IMR-90 (cell line): Measurements from ENCODE around the gene AP3D1. TPM values are rescaled to one million over a fixed set of nuclear protein-coding genes. Genes with fewer than 3 reads are reported as not detected.

ENCODE experiments used
- ATAC-seq: fragments of 200-7000 bp; cut with Tn5 transposase; 2 replicates; pipeline ENCODE4 v1.9.1; 2020; ENCODE audit warnings: low read depth, mild to moderate bottlenecking, moderate library complexity
- Bru-seq: library from RNA; stranded (reverse); fragments of 400-500 nt; gene quantifications from one replicate; lab custom pipeline; 2021; lab: Mats Ljungman, UMichigan
- BruChase-seq, 2 experiments: library from RNA; stranded (reverse); fragments of 400-500 nt; gene quantifications; one replicate each; lab custom pipeline; 2021; lab: Mats Ljungman, UMichigan
- BruUV-seq: library from RNA; stranded (reverse); fragments of 400-500 nt; replicated peaks from 2 replicates; lab custom pipeline; 2021; lab: Mats Ljungman, UMichigan
- CTCF ChIA-PET: fragments of 300-600 bp; formaldehyde crosslinking; extraction: SDS; loops from one replicate; lab custom pipeline; 2021; ENCODE audit warnings: antibody characterized with exemption; lab: Yijun Ruan, JAX
- POLR2A ChIA-PET: fragments of 300-600 bp; sonication (Branson Sonifier 250); formaldehyde crosslinking; loops from one replicate; lab custom pipeline; 2022; ENCODE audit warnings: antibody characterized with exemption; ENCODE audit not compliant: unreplicated experiment; lab: Charles Lee
- DNase-seq: peaks from one replicate; pipeline ENCODE4 v3.0.0; 2013
- H2AFZ ChIP-seq: replicated peaks from 2 replicates; pipeline ENCODE3; 2013; ENCODE audit warnings: low read length, mild to moderate bottlenecking; ENCODE audit not compliant: poor library complexity
- H2AK5ac ChIP-seq: 2 replicates; pipeline ENCODE4 v1.6.1; 2013; ENCODE audit warnings: low read depth, low read length, inconsistent platforms
- H2AK9ac ChIP-seq: replicated peaks from 2 replicates; pipeline ENCODE3; 2013; ENCODE audit warnings: mild to moderate bottlenecking, low read depth, low read length, moderate library complexity; ENCODE audit not compliant: poor library complexity
- H2BK120ac ChIP-seq: 2 replicates; pipeline ENCODE4 v1.6.1; 2013; ENCODE audit warnings: low read depth, low read length, inconsistent platforms
- H2BK15ac ChIP-seq: 3 replicates; pipeline ENCODE4 v1.6.1; 2013; ENCODE audit warnings: low read depth, low read length, inconsistent platforms
- H2BK20ac ChIP-seq: 2 replicates; pipeline ENCODE4 v1.6.1; 2013; ENCODE audit warnings: low read depth, mild to moderate bottlenecking, inconsistent platforms, low read length, moderate library complexity
- H2BK5ac ChIP-seq: 2 replicates; pipeline ENCODE4 v1.6.1; 2013; ENCODE audit warnings: mild to moderate bottlenecking, low read depth, low read length, inconsistent platforms; ENCODE audit not compliant: poor library complexity, severe bottlenecking
- H3K14ac ChIP-seq: replicated peaks from 2 replicates; pipeline ENCODE4 v1.6.1; 2013; ENCODE audit warnings: low read depth, low read length, inconsistent platforms
- H3K18ac ChIP-seq: 2 replicates; pipeline ENCODE4 v1.6.1; 2013; ENCODE audit warnings: low read depth, low read length, control low read depth
- H3K23ac ChIP-seq: 2 replicates; pipeline ENCODE4 v1.6.1; 2013; ENCODE audit warnings: low read depth, low read length, inconsistent platforms
- H3K27ac ChIP-seq: 2 replicates; pipeline ENCODE4 v1.5.1; 2013; ENCODE audit warnings: mild to moderate bottlenecking, control low read depth, low read length; ENCODE audit not compliant: insufficient read depth
- H3K27me3 ChIP-seq: 2 replicates; pipeline ENCODE4 v1.6.1; 2013; ENCODE audit warnings: low read length; ENCODE audit not compliant: control insufficient read depth, insufficient read depth
- H3K36me3 ChIP-seq: 2 replicates; pipeline ENCODE4 v1.6.1; 2013; ENCODE audit warnings: low read length, mixed read lengths; ENCODE audit not compliant: control insufficient read depth, insufficient read depth
- H3K4ac ChIP-seq: 2 replicates; pipeline ENCODE4 v1.6.1; 2013; ENCODE audit warnings: low read depth, low read length, inconsistent platforms
- H3K4me1 ChIP-seq: 2 replicates; pipeline ENCODE4 v1.6.1; 2013; ENCODE audit warnings: low read length, mixed read lengths; ENCODE audit not compliant: control insufficient read depth, insufficient read depth
- H3K4me2 ChIP-seq: 2 replicates; pipeline ENCODE4 v1.6.1; 2013; ENCODE audit warnings: low read depth, mild to moderate bottlenecking, control low read depth, low read length, moderate library complexity
- H3K4me3 ChIP-seq: 2 replicates; pipeline ENCODE4 v1.5.1; 2013; ENCODE audit warnings: low read depth, mild to moderate bottlenecking, control low read depth, low read length, moderate library complexity; ENCODE audit not compliant: insufficient read depth
- H3K56ac ChIP-seq: 2 replicates; pipeline ENCODE4 v1.6.1; 2013; ENCODE audit warnings: low read length, inconsistent platforms; ENCODE audit not compliant: insufficient read depth; ENCODE audit errors: extremely low read depth
- H3K79me1 ChIP-seq, 2 experiments: 2 replicates each; pipeline ENCODE4 v1.6.1; 2013; ENCODE audit warnings: low read length in 2 of 2, inconsistent platforms in 1 of 2, low read depth in 1 of 2
- H3K9ac ChIP-seq: 2 replicates; pipeline ENCODE4 v1.6.1; 2013; ENCODE audit warnings: low read depth, low read length, control low read depth
- H3K9me1 ChIP-seq: 2 replicates; pipeline ENCODE4 v1.6.1; 2013; ENCODE audit warnings: low read length, inconsistent platforms; ENCODE audit not compliant: insufficient read depth
- H3K9me3 ChIP-seq: 2 replicates; pipeline ENCODE4 v1.6.1; 2013; ENCODE audit warnings: low read length; ENCODE audit not compliant: control insufficient read depth, insufficient read depth
- H4K20me1 ChIP-seq: 2 replicates; pipeline ENCODE4 v1.6.1; 2013; ENCODE audit warnings: low read length, inconsistent platforms; ENCODE audit not compliant: insufficient read depth
- H4K5ac ChIP-seq: 2 replicates; pipeline ENCODE4 v1.6.1; 2013; ENCODE audit warnings: mild to moderate bottlenecking, low read depth, low read length, control low read depth
- H4K8ac ChIP-seq, 2 experiments: 2 replicates each; pipeline ENCODE4 v1.6.1; 2013; ENCODE audit warnings: low read depth in 2 of 2, low read length in 2 of 2, control low read depth in 1 of 2, inconsistent platforms in 1 of 2
- H4K91ac ChIP-seq: 2 replicates; pipeline ENCODE4 v1.6.1; 2013; ENCODE audit warnings: low read depth, low read length, inconsistent platforms; ENCODE audit not compliant: insufficient read depth
- CHD1 ChIP-seq: IDR thresholded peaks from 2 replicates; pipeline ENCODE4 v1.6.1; 2012; ENCODE audit warnings: low read depth, low read length, improper control_type of control experiment
- CTCF ChIP-seq: conservative IDR thresholded peaks from 2 replicates; pipeline ENCODE4 v1.5.1; 2012; ENCODE audit warnings: mild to moderate bottlenecking, low read depth, low read length, improper control_type of control experiment
- FOS ChIP-seq: fragments of 150-350 bp; IDR thresholded peaks from 2 replicates; pipeline ENCODE4 v1.6.1; 2016; ENCODE audit warnings: low read depth, low read length
- MAFK ChIP-seq: IDR thresholded peaks from 2 replicates; pipeline ENCODE4 v1.6.1; 2012; ENCODE audit warnings: low read depth, low read length, improper control_type of control experiment
- MAZ ChIP-seq: IDR thresholded peaks from 2 replicates; pipeline ENCODE4 v1.6.1; 2012; ENCODE audit warnings: low read depth, mild to moderate bottlenecking, low read length, improper control_type of control experiment, moderate library complexity, borderline replicate concordance
- MXI1 ChIP-seq: IDR thresholded peaks from 2 replicates; pipeline ENCODE4 v1.6.1; 2012; ENCODE audit warnings: low read depth, mild to moderate bottlenecking, low read length, moderate library complexity, borderline replicate concordance
- POLR2A ChIP-seq: IDR thresholded peaks from 2 replicates; pipeline ENCODE4 v1.6.1; 2012; ENCODE audit warnings: mild to moderate bottlenecking, low read depth, low read length
- RFX5 ChIP-seq: IDR thresholded peaks from 2 replicates; pipeline ENCODE4 v1.8.0; 2012; ENCODE audit warnings: low read depth, mild to moderate bottlenecking, low read length, moderate library complexity
- SMC3 ChIP-seq: fragments of 150-350 bp; IDR thresholded peaks from 2 replicates; pipeline ENCODE4 v1.6.1; 2016; ENCODE audit warnings: low read depth, mild to moderate bottlenecking, antibody characterized with exemption, low read length, moderate library complexity
- USF2 ChIP-seq: fragments of 150-350 bp; IDR thresholded peaks from 2 replicates; pipeline ENCODE4 v1.6.1; 2017; ENCODE audit warnings: mild to moderate bottlenecking, antibody characterized with exemption, low read length, low read depth
- WGBS, 2 experiments: methylation state at CpG; one replicate each; pipeline versions ENCODE4 v1.1.5 to v1.1.7; 2013; ENCODE audit warnings: missing lambda C conversion rate in 2 of 2; ENCODE audit not compliant: insufficient read length in 1 of 2; ENCODE audit errors: extremely low coverage in 2 of 2; 5-methylcytosine and 5-hydroxymethylcytosine counted together
- dilution Hi-C: fragments of 300-500 bp; cut with HindIII; formaldehyde crosslinking; loops from one replicate; pipeline ENCODE4 v1.14.3; 2018; ENCODE audit warnings: low sequenced_read_pairs; ENCODE audit not compliant: unreplicated experiment
- in situ Hi-C: fragments of 300-500 bp; cut with MboI; formaldehyde crosslinking; loops from 3 replicates; pipeline ENCODE4 v1.14.3; 2019; ENCODE audit warnings: low sequenced_read_pairs, inconsistent platforms, mixed read lengths
- intact Hi-C: fragments of 100-400 bp; cut with micrococcal nuclease; formaldehyde crosslinking; loops from 2 replicates; pipeline ENCODE4 v1.10.0; 2022
- long read RNA-seq: library from polyadenylated mRNA; unstranded; transcript quantifications from one replicate; pipeline ENCODE4 v2.0.0, GENCODE V29; 2021; ENCODE audit not compliant: unreplicated experiment
- polyA plus RNA-seq, 3 experiments: library from polyadenylated mRNA; depleted of rRNA; stranded (reverse); fragments of >200 nt; gene quantifications; 2 replicates each; pipeline ENCODE4 v1.2.3, GENCODE V29; 2012; ENCODE audit warnings: low replicate concordance in 1 of 3
- total RNA-seq: library from RNA; depleted of rRNA; stranded (reverse); fragments of >200 nt; gene quantifications from 2 replicates; pipeline ENCODE4 v1.2.3, GENCODE V29; 2012; rRNA removed

Gene AP3D1
- total RNA-seq (75.3 and 76.1 TPM in 2 replicates), polyA plus RNA-seq (2012; rRNA removed) (129 and 132 TPM in 2 replicates), Bru-seq, nascent RNA (percentile 79 among the genes with signal in this experiment), BruChase-seq, experiment 1, labeled RNA remaining after a 6-hour chase (percentile 90 among the genes with signal in this experiment), BruChase-seq, experiment 2, labeled RNA remaining after a 2-hour chase (percentile 82 among the genes with signal in this experiment)
- 112 and 149 TPM in 2 replicates for polyA plus RNA-seq (2012; cell fraction: cytosol; rRNA removed)
- 165 and 397 TPM in 2 replicates for polyA plus RNA-seq (2012; cell fraction: nucleus; rRNA removed; ENCODE audit: low replicate concordance)
- long read RNA-seq, full-length matches to known transcripts = 47 of 315 reads
- long read RNA-seq, partial matches to known transcripts = 224 of 315 reads
- long read RNA-seq, other reads (novel, unspliced or antisense) = 44 of 315 reads

GRCh38 chr19:2151339-2152229 is at the start of gene AP3D1:
Gene AP3D1 (minus strand): TSS chr19:2151566. CDS start chr19:2151334, 232 bp downstream.
- no peaks in the 10 kb centered on the region for H3K9me3 ChIP-seq
- H2BK5ac ChIP-seq = peak within 1 kb of the TSS; percentile 88
- ATAC-seq (peak; percentile 95), DNase-seq (peak; percentile 100)
- in situ Hi-C loops = loop anchor here (10.0 kb wide), 2 partner anchors 163 to 243 kb away; no protein-coding TSS in a partner anchor
- H2AFZ ChIP-seq = peak within 1 kb of the TSS; percentile 91
- H3K18ac ChIP-seq = peak within 1 kb of the TSS; percentile 53
- H2AK5ac ChIP-seq = peak within 1 kb of the TSS; percentile 91
- peaks cover 7% of the 10 kb centered on the region; the same call in 1 of the 2 replicates for H3K9me1 ChIP-seq
- H4K8ac ChIP-seq = peak within 1 kb of the TSS; percentile 92 to 95
- H3K27me3 ChIP-seq = no peaks in the 10 kb centered on the region
- peaks cover 10% of the 10 kb centered on the region for H3K4me1 ChIP-seq
- peaks cover 0 to 31% of the 10 kb centered on the region in 2 experiments; a peak in 2 of 4 replicates for H3K79me1 ChIP-seq
- H3K36me3 ChIP-seq = peaks cover 6% of the 10 kb centered on the region
- peak within 1 kb of the TSS; percentile 0; the same call in 1 of the 2 replicates for H2BK20ac ChIP-seq
- intact Hi-C loops = loop anchor here (5.0 kb wide), 1 partner anchor 134 kb away; the partner anchor contains the start of gene BTBD2
- peak within 1 kb of the TSS; percentile 99 for H3K4ac ChIP-seq
- no TSS peak for BruUV-seq
- H3K4me3 ChIP-seq = peak within 1 kb of the TSS; percentile 99
- peak within 1 kb of the TSS; percentile 82 for H3K56ac ChIP-seq
- H3K23ac ChIP-seq = peak within 1 kb of the TSS; percentile 94
- WGBS, 2 experiments = 5% methylated on average over 31 of the region's 74 CpGs; no CpG with 5 or more reads in 1 of the 2 experiments
- peak within 1 kb of the TSS; percentile 99 for H3K9ac ChIP-seq
- H4K5ac ChIP-seq = peak within 1 kb of the TSS; percentile 90
- CTCF ChIA-PET = interaction anchor here (0.6 to 1.0 kb wide), 4 partner anchors 84 to 165 kb away, joined by 3 to 4 read pairs (median 3); no protein-coding TSS in a partner anchor
- peak within 1 kb of the TSS; percentile 81; the same call in 1 of the 3 replicates for H2BK15ac ChIP-seq
- POLR2A ChIA-PET = interaction anchor here (0.7 kb wide), 1 partner anchor 138 kb away, joined by 5 read pairs; no protein-coding TSS in a partner anchor
- H3K4me2 ChIP-seq = peak within 1 kb of the TSS; percentile 97
- dilution Hi-C loops = no loop called here
- peak within 1 kb of the TSS; percentile 97 for H3K27ac ChIP-seq
- peak within 1 kb of the TSS; percentile 73; the same call in 1 of the 2 replicates for H2BK120ac ChIP-seq
- H3K14ac ChIP-seq = peak within 1 kb of the TSS; percentile 99
- peak within 1 kb of the TSS; percentile 95 for H4K91ac ChIP-seq
- H2AK9ac ChIP-seq = peak within 1 kb of the TSS; percentile 100
- H4K20me1 ChIP-seq = peaks cover 41% of the 10 kb centered on the region
- TF ChIP-seq POLR2A = peak; percentile 52; the same call in 1 of the 2 replicates
- TF ChIP-seq CTCF = no peak
- peak; percentile 88 for TF ChIP-seq USF2
- no peak for TF ChIP-seq SMC3
- TF ChIP-seq RFX5 = no peak
- 0 out of 2 replicates have a peak, but pooled peaks have one; percentile 9 for TF ChIP-seq MAFK
- no peak for TF ChIP-seq FOS
- peak; percentile 100 for TF ChIP-seq MXI1
- TF ChIP-seq CHD1 = no peak
- TF ChIP-seq MAZ = peak; percentile 70
